Measurements from ENCODE around the gene AIMP2.
A peak's percentile ranks its signal among the peaks of the same experiment; 100 is the strongest.
"Not testable (repeated sequence)": the region's sequence is repeated elsewhere in the genome, so short reads cannot be mapped to it uniquely, and the experiment has no call there.

AIMP2 gene

GRCh38 chr7:6026011-6026819 lies 17.1 kb downstream of the AIMP2 start:
- DNase-seq = peak in 12 of 58 donors; percentile 3 to 40 (median 9)

- no peak for DNase-seq
Measured at GRCh38 chr7:6026820-6027311, 17.8 kb downstream of the AIMP2 start.

- DNase-seq = no peak
Measured at GRCh38 chr7:6027806-6028365, 18.8 kb downstream of the AIMP2 start.

DNA sequence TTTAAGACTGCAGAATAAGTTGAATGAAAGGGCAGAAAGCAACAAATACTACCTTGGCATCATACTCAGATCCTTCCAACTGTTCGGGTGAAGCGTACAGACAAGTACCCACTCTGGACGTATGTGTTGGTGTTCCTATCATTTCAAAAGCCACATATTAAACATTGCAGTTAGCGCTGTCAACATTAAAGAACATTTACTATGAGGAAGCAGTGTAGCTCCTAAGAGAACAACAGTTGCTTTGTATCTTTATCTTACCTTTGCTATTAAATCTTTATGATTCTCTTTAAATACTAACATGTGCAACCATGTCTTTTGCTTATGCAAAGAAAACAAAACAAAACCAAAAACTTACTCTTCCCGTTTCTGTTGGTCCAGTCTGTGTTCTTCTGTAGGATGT lies 19.5 kb downstream of the AIMP2 start:
- no peak for DNase-seq

DNA sequence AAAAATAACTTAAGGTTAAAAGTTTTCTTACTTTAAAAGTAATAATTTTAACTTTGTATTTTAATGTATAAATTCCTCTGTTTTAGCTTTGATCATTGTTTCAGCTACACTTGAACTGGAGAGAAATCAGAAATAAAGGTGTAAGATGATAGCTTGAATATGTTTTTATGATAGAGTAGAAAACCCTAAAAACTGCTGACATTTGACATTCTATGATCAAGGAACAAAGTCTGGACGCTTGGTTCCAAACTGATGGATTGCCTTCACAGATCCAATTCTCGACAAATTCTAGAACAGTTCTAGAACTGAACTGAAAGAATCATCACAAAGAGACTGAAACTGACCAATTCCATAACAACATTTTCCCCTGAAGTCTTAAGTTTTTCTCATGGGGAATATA lies 21.9 kb downstream of the AIMP2 start, which contains the start of gene ANKRD61:
TSS of gene ANKRD61 (plus strand) at position 389 of the 400 bp plus-strand sequence. CDS start at position 389, 0 bp downstream.
- no peak for DNase-seq

- DNase-seq = no peak
Measured at GRCh38 chr7:6031567-6031966, 22.5 kb downstream of the AIMP2 start.

- peak in 3 of 58 donors; percentile 1 to 16 (median 4) for DNase-seq
Measured at GRCh38 chr7:6032167-6032566, 23.1 kb downstream of the AIMP2 start.

DNA sequence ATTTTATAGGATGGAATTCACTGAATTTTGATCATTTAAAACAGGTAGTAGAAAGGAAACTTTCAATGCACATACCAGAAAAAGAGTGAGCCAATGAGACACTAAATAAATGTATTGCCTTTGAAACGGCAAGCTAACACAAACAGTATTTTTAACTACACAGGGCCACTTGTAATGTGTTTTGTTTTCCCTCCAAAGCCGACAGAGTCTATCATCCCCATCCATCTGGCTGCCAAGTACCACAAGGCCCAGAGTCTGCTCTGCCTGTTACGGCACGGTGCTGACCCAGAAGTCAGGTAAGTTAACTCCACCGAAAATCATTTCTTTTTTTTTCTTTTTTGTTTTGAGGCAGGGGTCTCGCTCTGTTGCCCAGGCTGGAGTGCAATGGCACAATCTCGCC lies 23.6 kb downstream of the AIMP2 start:
- DNase-seq = no peak

GRCh38 chr7:6035165-6035564 lies 26.1 kb downstream of the AIMP2 start:
- no peak for DNase-seq

GRCh38 chr7:6035686-6036085 lies 26.6 kb downstream of the AIMP2 start:
- no peak for DNase-seq

- no peak for DNase-seq
Measured at GRCh38 chr7:6049780-6050179, 40.7 kb downstream of the AIMP2 start.

- not testable (repeated sequence) for DNase-seq
Measured at GRCh38 chr7:6051185-6051584, 42.1 kb downstream of the AIMP2 start.

DNA sequence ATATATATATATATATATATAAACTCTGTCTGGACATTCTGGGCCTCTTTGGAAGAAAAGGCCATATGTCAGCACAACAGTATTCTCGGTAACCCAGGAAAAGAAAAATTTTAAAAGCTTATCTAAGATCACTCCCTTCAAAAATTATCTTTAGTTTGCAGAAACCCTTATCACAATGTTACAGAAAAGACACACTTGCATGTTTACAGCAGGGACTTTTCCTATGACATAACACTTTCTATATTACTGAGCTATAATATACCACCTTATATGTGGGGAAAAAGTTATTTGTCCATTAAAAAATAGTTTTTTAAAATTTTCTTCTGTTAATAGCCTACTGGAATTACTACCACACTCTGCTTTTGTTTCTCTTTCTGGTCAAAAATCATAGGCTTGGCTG lies 47.5 kb downstream of the AIMP2 start:
- DNase-seq = no peak

DNA sequence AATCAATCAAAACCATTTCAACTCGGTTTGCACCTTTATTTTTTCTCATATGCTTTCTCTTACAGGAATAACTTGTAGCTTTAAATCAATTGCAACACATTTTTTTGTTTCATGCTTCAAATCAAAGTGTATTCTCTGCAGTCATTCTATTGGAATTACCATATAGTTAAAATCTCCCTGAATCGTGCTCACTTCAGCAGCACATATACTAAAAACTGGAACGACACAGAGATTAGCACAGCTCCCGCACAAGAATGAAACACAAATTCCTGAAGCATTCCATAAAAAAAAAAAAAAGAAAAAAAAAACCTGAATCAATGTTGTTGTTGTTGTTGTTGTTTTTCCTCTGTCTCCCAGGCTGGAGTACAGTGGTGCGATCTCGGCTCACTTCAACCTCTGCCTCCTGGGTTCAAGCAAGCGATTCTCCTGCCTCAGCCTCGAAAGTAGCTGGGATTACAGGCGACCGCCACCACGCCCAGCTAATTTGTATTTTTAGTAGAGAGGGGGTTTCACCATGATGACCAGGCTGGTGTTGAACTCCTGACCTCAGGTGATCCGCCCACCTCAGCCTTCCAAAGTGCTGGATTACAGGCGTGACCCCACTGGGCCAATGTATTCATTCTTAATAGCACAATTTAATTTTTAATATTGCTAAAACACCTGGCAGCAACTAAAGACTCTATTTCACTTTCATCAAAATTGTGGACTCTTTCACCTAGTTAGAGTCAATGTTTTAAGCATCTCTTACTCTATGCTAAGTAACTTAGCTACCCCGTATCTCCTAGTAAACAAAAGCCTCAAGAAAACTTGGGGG lies 48.5 kb downstream of the AIMP2 start:
- DNase-seq = no peak

- DNase-seq = not testable (repeated sequence)
Measured at GRCh38 chr7:6059941-6060340, 50.9 kb downstream of the AIMP2 start.

- DNase-seq = no peak
Measured at GRCh38 chr7:6071406-6071805, 62.3 kb downstream of the AIMP2 start.

All from anterior cingulate cortex (tissue), 58 donors.